GM12865 (cell line): ENCODE measurements around the gene NAA50.

Experiments used
- DNase-seq: peaks from one replicate; pipeline ENCODE4 v3.0.0; 2010; ENCODE audit warnings: low read depth
- H3K4me3 ChIP-seq: 2 replicates; pipeline ENCODE4 v1.5.1; 2011; ENCODE audit warnings: mild to moderate bottlenecking, low read depth, low read length, control low read depth
- TF ChIP-seq, protein P1 (sequence below): IDR thresholded peaks from 2 replicates; pipeline ENCODE4 v1.5.1; 2011; ENCODE audit warnings: low read length, control low read depth, low read depth, inconsistent platforms; ENCODE audit not compliant: insufficient read depth; ENCODE audit errors: missing control alignments

NAA50 gene

GRCh38 chr3:113745756-113746547, at the start of gene NAA50:
Gene NAA50 (minus strand): TSS chr3:113746249. CDS start chr3:113745949, 300 bp downstream.
- peak within 1 kb of the TSS; percentile 96 for H3K4me3 ChIP-seq
- DNase-seq = peak; percentile 96
- TF ChIP-seq, protein P1, sequence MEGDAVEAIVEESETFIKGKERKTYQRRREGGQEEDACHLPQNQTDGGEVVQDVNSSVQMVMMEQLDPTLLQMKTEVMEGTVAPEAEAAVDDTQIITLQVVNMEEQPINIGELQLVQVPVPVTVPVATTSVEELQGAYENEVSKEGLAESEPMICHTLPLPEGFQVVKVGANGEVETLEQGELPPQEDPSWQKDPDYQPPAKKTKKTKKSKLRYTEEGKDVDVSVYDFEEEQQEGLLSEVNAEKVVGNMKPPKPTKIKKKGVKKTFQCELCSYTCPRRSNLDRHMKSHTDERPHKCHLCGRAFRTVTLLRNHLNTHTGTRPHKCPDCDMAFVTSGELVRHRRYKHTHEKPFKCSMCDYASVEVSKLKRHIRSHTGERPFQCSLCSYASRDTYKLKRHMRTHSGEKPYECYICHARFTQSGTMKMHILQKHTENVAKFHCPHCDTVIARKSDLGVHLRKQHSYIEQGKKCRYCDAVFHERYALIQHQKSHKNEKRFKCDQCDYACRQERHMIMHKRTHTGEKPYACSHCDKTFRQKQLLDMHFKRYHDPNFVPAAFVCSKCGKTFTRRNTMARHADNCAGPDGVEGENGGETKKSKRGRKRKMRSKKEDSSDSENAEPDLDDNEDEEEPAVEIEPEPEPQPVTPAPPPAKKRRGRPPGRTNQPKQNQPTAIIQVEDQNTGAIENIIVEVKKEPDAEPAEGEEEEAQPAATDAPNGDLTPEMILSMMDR = peak; percentile 46

- no peak for DNase-seq
- TF ChIP-seq, protein P1 = no peak
- no peak overlapping the region for H3K4me3 ChIP-seq
These were observed 49.6 kb upstream of the NAA50 start for GRCh38 chr3:113795693-113796092.

DNA sequence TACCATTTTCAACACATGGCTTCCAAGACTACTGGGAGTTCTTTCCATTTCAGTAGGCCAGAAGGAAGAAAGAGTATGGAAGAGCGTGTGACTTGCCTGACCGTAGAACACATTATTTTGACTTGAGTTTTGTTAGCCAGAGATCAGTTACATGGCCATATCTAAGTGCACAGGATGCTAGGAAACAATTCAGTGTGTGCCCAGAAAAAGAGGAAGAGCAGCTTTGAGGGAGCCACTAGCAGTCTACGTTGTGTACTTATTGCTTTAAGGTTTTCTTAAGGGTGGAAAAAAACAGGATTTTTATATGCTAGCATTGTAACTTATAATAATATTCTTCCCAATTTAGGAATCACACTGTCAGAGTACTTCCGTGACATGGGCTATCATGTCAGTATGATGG, 48.5 kb upstream of the NAA50 start:
- H3K4me3 ChIP-seq = no peak overlapping the region
- TF ChIP-seq, protein P1 = no peak
- no peak for DNase-seq

GRCh38 chr3:113791381-113791780, 45.3 kb upstream of the NAA50 start:
- TF ChIP-seq, protein P1 = no peak
- H3K4me3 ChIP-seq = no peak overlapping the region
- DNase-seq = no peak

- DNase-seq = no peak
These were observed 37.9 kb upstream of the NAA50 start for GRCh38 chr3:113783980-113784379.

GRCh38 chr3:113783463-113783862, 37.4 kb upstream of the NAA50 start:
- TF ChIP-seq, protein P1 = no peak
- no peak overlapping the region for H3K4me3 ChIP-seq
- DNase-seq = peak; percentile 40

More at GRCh38 chr3:113783980-113784379, 37.9 kb upstream of the NAA50 start:
- no peak overlapping the region for H3K4me3 ChIP-seq
- TF ChIP-seq, protein P1 = no peak
